Endothelial cell of umbilical vein (primary cell): ENCODE data around the gene MAPT. TPM values are rescaled to one million over a fixed set of nuclear protein-coding genes. Genes with fewer than 3 reads are reported as not detected.

Experiments
- BruUV-seq: library from RNA; stranded (reverse); fragments of 400-500 nt; replicated peaks from 2 replicates; lab custom pipeline; 2021; lab: Mats Ljungman, UMichigan
- CTCF ChIA-PET: fragments of 300-600, 350-600 bp; sonication (Branson Sonifier 250); formaldehyde crosslinking; loops from one replicate; lab custom pipeline; 2021; ENCODE audit warnings: antibody characterized with exemption, inconsistent platforms; lab: Charles Lee
- POLR2A ChIA-PET: fragments of 300-600, 350-600 bp; sonication (Branson Sonifier 250); formaldehyde crosslinking; loops from one replicate; lab custom pipeline; 2021; ENCODE audit warnings: antibody characterized with exemption, inconsistent platforms; lab: Charles Lee
- DNase-seq: peaks from one replicate; pipeline ENCODE4 v3.0.0-alpha.2; 2011; ENCODE audit warnings: low read depth, low spot score
- FAIRE-seq: peaks from 2 replicates; lab custom pipeline; 2011; peaks lifted over from hg19 to GRCh38; lab: Jason Lieb, UNC
- H2AFZ ChIP-seq: 2 replicates; pipeline ENCODE4 v1.6.0; 2012; ENCODE audit warnings: low read depth, low read length, control low read depth, inconsistent platforms
- H3K27ac ChIP-seq: 2 replicates; pipeline ENCODE4 v1.5.1; 2011; ENCODE audit warnings: low read depth, mild to moderate bottlenecking, control low read depth, low read length, moderate library complexity; ENCODE audit not compliant: insufficient read depth
- H3K27me3 ChIP-seq, 2 experiments: 2 replicates each; pipeline versions ENCODE4 v1.6.0 to v1.6.1; 2011; ENCODE audit warnings: low read length in 2 of 2, mixed read lengths in 1 of 2; ENCODE audit not compliant: control insufficient read depth in 2 of 2, insufficient read depth in 2 of 2
- H3K36me3 ChIP-seq, 2 experiments: 2 replicates in 1 of 2; 3 replicates in 1 of 2; pipeline ENCODE4 v1.5.1; 2011; ENCODE audit warnings: low read length in 2 of 2, mild to moderate bottlenecking in 1 of 2, moderate library complexity in 1 of 2; ENCODE audit not compliant: control insufficient read depth in 2 of 2, insufficient read depth in 2 of 2; ENCODE audit errors: extremely low read depth in 1 of 2
- H3K4me1 ChIP-seq: 3 replicates; pipeline ENCODE4 v1.5.1; 2011; ENCODE audit warnings: mild to moderate bottlenecking, low read length; ENCODE audit not compliant: control insufficient read depth, insufficient read depth; ENCODE audit errors: extremely low read depth
- H3K4me2 ChIP-seq: 2 replicates; pipeline ENCODE4 v1.6.1; 2011; ENCODE audit warnings: low read length, control low read depth, mixed read lengths; ENCODE audit not compliant: insufficient read depth
- H3K4me3 ChIP-seq, 3 experiments: fragments of 200-600 bp in 1 of 3; sonication (generic), shearing (Covaris generic) in 1 of 3; replicated peaks in 1 of 3; 2 replicates each; pipeline ENCODE4 v1.5.1; 2011 to 2016; ENCODE audit warnings: control low read depth in 3 of 3, low read length in 3 of 3, mild to moderate bottlenecking in 2 of 3, inconsistent platforms in 1 of 3, low read depth in 1 of 3, moderate library complexity in 1 of 3; ENCODE audit not compliant: insufficient read depth in 1 of 3
- H3K79me2 ChIP-seq: 2 replicates; pipeline ENCODE4 v1.6.0; 2012; ENCODE audit warnings: low read length, inconsistent platforms; ENCODE audit not compliant: control insufficient read depth, insufficient read depth
- H3K9ac ChIP-seq: replicated peaks from 2 replicates; pipeline ENCODE3; 2011; ENCODE audit warnings: low read length, control low read depth; ENCODE audit not compliant: insufficient read depth; ENCODE audit errors: extremely low read depth
- H3K9me1 ChIP-seq: replicated peaks from 3 replicates; pipeline ENCODE4 v1.6.0; 2011; ENCODE audit warnings: mild to moderate bottlenecking, low read length; ENCODE audit not compliant: control insufficient read depth, insufficient read depth; ENCODE audit errors: extremely low read depth
- H3K9me3 ChIP-seq: replicated peaks from 2 replicates; pipeline ENCODE4 v1.5.1; 2012; ENCODE audit warnings: low read length, inconsistent platforms; ENCODE audit not compliant: control insufficient read depth, insufficient read depth
- H4K20me1 ChIP-seq: replicated peaks from 2 replicates; pipeline ENCODE3; 2011; ENCODE audit warnings: mild to moderate bottlenecking, low read length; ENCODE audit not compliant: control insufficient read depth, insufficient read depth; ENCODE audit errors: extremely low read depth
- EZH2 ChIP-seq: IDR thresholded peaks from 2 replicates; pipeline ENCODE4 v1.6.1; 2012; ENCODE audit warnings: borderline replicate concordance, low read depth, mild to moderate bottlenecking, moderate library complexity, low read length, inconsistent platforms; ENCODE audit not compliant: severe bottlenecking
- FOS ChIP-seq: IDR thresholded peaks from 2 replicates; pipeline ENCODE4 v1.6.1; 2011; ENCODE audit warnings: mild to moderate bottlenecking, low read length, moderate library complexity, borderline replicate concordance; ENCODE audit not compliant: insufficient read depth
- GATA2 ChIP-seq: IDR thresholded peaks from 2 replicates; pipeline ENCODE4 v1.7.0; 2011; ENCODE audit warnings: low read depth, mild to moderate bottlenecking, moderate library complexity, mixed read lengths, low read length; ENCODE audit not compliant: insufficient read length, insufficient read depth
- JUN ChIP-seq: IDR thresholded peaks from 2 replicates; pipeline ENCODE4 v1.6.1; 2011; ENCODE audit warnings: borderline replicate concordance, low read depth; ENCODE audit not compliant: insufficient read length, insufficient read depth
- MYC ChIP-seq: IDR thresholded peaks from one replicate; pipeline ENCODE4 v1.6.1; 2011; ENCODE audit warnings: mild to moderate bottlenecking, low read depth, low read length
- POLR2A ChIP-seq: IDR thresholded peaks from 2 replicates; pipeline ENCODE4 v1.6.1; 2012; ENCODE audit warnings: low read depth, mild to moderate bottlenecking, control low read depth, low read length
- POLR2AphosphoS5 ChIP-seq: IDR thresholded peaks from 2 replicates; pipeline ENCODE4 v1.6.1; 2012; ENCODE audit warnings: low read depth, mild to moderate bottlenecking, control low read depth, low read length, moderate library complexity; ENCODE audit not compliant: insufficient read depth
- dilution Hi-C: fragments of 300-500 bp; cut with MboI; formaldehyde crosslinking; loops from one replicate; pipeline ENCODE4 v1.15.0; 2019; ENCODE audit warnings: low sequenced_read_pairs; ENCODE audit not compliant: extremely low pct_ligation_motif_present
- intact Hi-C: fragments of 100-400 bp; cut with micrococcal nuclease; formaldehyde crosslinking; loops from one replicate; pipeline ENCODE4 v1.10.0; 2022
- polyA plus RNA-seq, 4 experiments: library from polyadenylated mRNA; depleted of rRNA in 3 of 4; stranded (reverse) in 3 of 4; unstranded in 1 of 4; fragments of >200 nt; gene quantifications; 2 replicates each; pipeline versions ENCODE4 v1.2.1 to v1.2.3, GENCODE V29; 2011 to 2012; ENCODE audit warnings: missing spikeins in 1 of 4
- total RNA-seq: library from RNA; stranded (reverse); gene quantifications from 2 replicates; pipeline ENCODE4 v1.2.3, GENCODE V29; 2021
- TF ChIP-seq, protein P1 (sequence below), 2 donors: IDR thresholded peaks; 1 replicate in 1 of 2; 2 replicates in 1 of 2; pipeline ENCODE4 v1.5.1; 2011; ENCODE audit warnings: low read length in 2 of 2, mild to moderate bottlenecking in 2 of 2, moderate library complexity in 2 of 2, control low read depth in 1 of 2, inconsistent platforms in 1 of 2, low read depth in 1 of 2; ENCODE audit not compliant: insufficient read depth in 1 of 2; ENCODE audit errors: extremely low read depth in 1 of 2
- TF ChIP-seq, protein P2 (sequence below): IDR thresholded peaks from 2 replicates; pipeline ENCODE4 v1.6.1; 2011; ENCODE audit not compliant: insufficient read depth, insufficient read length

The MAPT gene
- total and polyA plus RNA-seq, 2 donors (not counting 3 experiments of a cell fraction or from before 2014, with no cell fraction given) = 0.04 to 0.51 TPM

DNA sequence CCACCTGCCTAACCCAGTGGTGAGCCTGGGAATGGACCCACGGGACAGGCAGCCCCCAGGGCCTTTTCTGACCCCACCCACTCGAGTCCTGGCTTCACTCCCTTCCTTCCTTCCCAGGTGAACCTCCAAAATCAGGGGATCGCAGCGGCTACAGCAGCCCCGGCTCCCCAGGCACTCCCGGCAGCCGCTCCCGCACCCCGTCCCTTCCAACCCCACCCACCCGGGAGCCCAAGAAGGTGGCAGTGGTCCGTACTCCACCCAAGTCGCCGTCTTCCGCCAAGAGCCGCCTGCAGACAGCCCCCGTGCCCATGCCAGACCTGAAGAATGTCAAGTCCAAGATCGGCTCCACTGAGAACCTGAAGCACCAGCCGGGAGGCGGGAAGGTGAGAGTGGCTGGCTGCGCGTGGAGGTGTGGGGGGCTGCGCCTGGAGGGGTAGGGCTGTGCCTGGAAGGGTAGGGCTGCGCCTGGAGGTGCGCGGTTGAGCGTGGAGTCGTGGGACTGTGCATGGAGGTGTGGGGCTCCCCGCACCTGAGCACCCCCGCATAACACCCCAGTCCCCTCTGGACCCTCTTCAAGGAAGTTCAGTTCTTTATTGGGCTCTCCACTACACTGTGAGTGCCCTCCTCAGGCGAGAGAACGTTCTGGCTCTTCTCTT, 102.1 kb downstream of the MAPT start:
- intact Hi-C loops = no loop called here
- ChIA-PET CTCF (interaction anchor here (1.1 to 1.2 kb wide), 2 partner anchors 8 to 48 kb away, joined by 3 to 5 read pairs; no protein-coding TSS in a partner anchor), POLR2A (no interaction called here)
- Histone ChIP-seq H4K20me1 (no peaks in the 10 kb centered on the region), H3K9me1 (no peaks in the 10 kb centered on the region), H3K4me2 (no peak overlapping the region), H3K79me2 (no peaks in the 10 kb centered on the region), H2AFZ (no peak overlapping the region), H3K9me3 (no peaks in the 10 kb centered on the region), H3K4me1 (no peaks in the 10 kb centered on the region), H3K27ac (no peak overlapping the region), H3K36me3 (no peaks in the 10 kb centered on the region), H3K27me3 (no peaks in the 10 kb centered on the region), H3K9ac (no peak overlapping the region), H3K4me3 (no peak overlapping the region)
- BruUV-seq = no TSS peak
- DNase-seq (no peak), FAIRE-seq (no peak)
- TF ChIP-seq EZH2 (no peak), GATA2 (no peak), FOS (no peak), JUN (no peak), POLR2AphosphoS5 (no peak), MYC (no peak), POLR2A (no peak)
- TF ChIP-seq, protein P1, sequence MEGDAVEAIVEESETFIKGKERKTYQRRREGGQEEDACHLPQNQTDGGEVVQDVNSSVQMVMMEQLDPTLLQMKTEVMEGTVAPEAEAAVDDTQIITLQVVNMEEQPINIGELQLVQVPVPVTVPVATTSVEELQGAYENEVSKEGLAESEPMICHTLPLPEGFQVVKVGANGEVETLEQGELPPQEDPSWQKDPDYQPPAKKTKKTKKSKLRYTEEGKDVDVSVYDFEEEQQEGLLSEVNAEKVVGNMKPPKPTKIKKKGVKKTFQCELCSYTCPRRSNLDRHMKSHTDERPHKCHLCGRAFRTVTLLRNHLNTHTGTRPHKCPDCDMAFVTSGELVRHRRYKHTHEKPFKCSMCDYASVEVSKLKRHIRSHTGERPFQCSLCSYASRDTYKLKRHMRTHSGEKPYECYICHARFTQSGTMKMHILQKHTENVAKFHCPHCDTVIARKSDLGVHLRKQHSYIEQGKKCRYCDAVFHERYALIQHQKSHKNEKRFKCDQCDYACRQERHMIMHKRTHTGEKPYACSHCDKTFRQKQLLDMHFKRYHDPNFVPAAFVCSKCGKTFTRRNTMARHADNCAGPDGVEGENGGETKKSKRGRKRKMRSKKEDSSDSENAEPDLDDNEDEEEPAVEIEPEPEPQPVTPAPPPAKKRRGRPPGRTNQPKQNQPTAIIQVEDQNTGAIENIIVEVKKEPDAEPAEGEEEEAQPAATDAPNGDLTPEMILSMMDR (IDR thresholded peaks at IDR 0.05; ENCODE audit: extremely low read depth in 1 of 2, insufficient read depth in 1 of 2, low read depth in 1 of 2, low read length in 2 of 2) = no peak
- TF ChIP-seq, protein P2, sequence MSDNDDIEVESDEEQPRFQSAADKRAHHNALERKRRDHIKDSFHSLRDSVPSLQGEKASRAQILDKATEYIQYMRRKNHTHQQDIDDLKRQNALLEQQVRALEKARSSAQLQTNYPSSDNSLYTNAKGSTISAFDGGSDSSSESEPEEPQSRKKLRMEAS = no peak
- dilution Hi-C loops = no loop called here
